Liver (tissue), 9 donors: ENCODE measurements around the gene ORAI3. TPM values are rescaled to one million over a fixed set of nuclear protein-coding genes. Genes with fewer than 3 reads are reported as not detected.

Source experiments
- DNase-seq: peaks from one replicate; pipeline ENCODE4 v3.0.0-alpha.2; 2017; ENCODE audit warnings: low spot score
- H3K27ac ChIP-seq, 2 donors: one replicate each; pipeline ENCODE4 v1.7.0; 2013; ENCODE audit warnings: inconsistent platforms in 2 of 2, low read length in 2 of 2, control low read depth in 1 of 2, low read depth in 1 of 2, mild to moderate bottlenecking in 1 of 2
- H3K27me3 ChIP-seq, 4 donors: one replicate each; pipeline versions ENCODE4 v1.6.1 to v1.7.0; 2013; ENCODE audit warnings: low read length in 3 of 4, inconsistent platforms in 1 of 4, mild to moderate bottlenecking in 1 of 4, moderate library complexity in 1 of 4; ENCODE audit not compliant: control insufficient read depth in 4 of 4, insufficient read depth in 4 of 4
- H3K36me3 ChIP-seq, 4 donors: one replicate each; pipeline versions ENCODE4 v1.6.1 to v1.7.0; 2013; ENCODE audit warnings: low read length in 3 of 4, mild to moderate bottlenecking in 3 of 4, low read depth in 1 of 4, moderate library complexity in 1 of 4; ENCODE audit not compliant: control insufficient read depth in 4 of 4, insufficient read depth in 3 of 4
- H3K4me1 ChIP-seq, 4 donors: one replicate each; pipeline versions ENCODE4 v1.6.1 to v1.7.0; 2013; ENCODE audit warnings: low read length in 3 of 4, mild to moderate bottlenecking in 3 of 4, moderate library complexity in 1 of 4; ENCODE audit not compliant: control insufficient read depth in 4 of 4, insufficient read depth in 4 of 4
- H3K4me3 ChIP-seq, 3 donors: one replicate each; pipeline versions ENCODE4 v1.6.1 to v1.7.0; 2013; ENCODE audit warnings: low read length in 3 of 3, control low read depth in 1 of 3, low read depth in 1 of 3, mild to moderate bottlenecking in 1 of 3
- H3K9ac ChIP-seq, 2 donors: one replicate each; pipeline ENCODE4 v1.7.0; 2013; ENCODE audit warnings: low read length in 2 of 2, mild to moderate bottlenecking in 2 of 2, moderate library complexity in 2 of 2, control low read depth in 1 of 2, low read depth in 1 of 2
- H3K9me3 ChIP-seq, 4 donors: one replicate each; pipeline versions ENCODE4 v1.6.1 to v1.7.0; 2013; ENCODE audit warnings: low read length in 3 of 4; ENCODE audit not compliant: control insufficient read depth in 4 of 4
- ATF3 ChIP-seq: IDR thresholded peaks from 2 replicates; pipeline ENCODE4 v1.6.1; 2016; ENCODE audit warnings: antibody characterized with exemption
- CTCF ChIP-seq: fragments of 150-350 bp; IDR thresholded peaks from 2 replicates; pipeline ENCODE4 v1.5.1; 2017; ENCODE audit warnings: improper control_type of control experiment, low read depth, low read length; ENCODE audit not compliant: missing input control
- EGR1 ChIP-seq, 2 donors: IDR thresholded peaks; 2 replicates each; pipeline ENCODE4 v1.6.1; 2016 to 2018; ENCODE audit warnings: antibody characterized with exemption in 2 of 2, low read depth in 2 of 2
- FOXA1 ChIP-seq: IDR thresholded peaks from 2 replicates; pipeline ENCODE4 v1.6.1; 2016; ENCODE audit warnings: antibody characterized with exemption
- FOXA2 ChIP-seq: IDR thresholded peaks from 2 replicates; pipeline ENCODE4 v1.6.1; 2016; ENCODE audit warnings: antibody characterized with exemption
- GABPA ChIP-seq, 2 donors: IDR thresholded peaks in 1 of 2; conservative IDR thresholded peaks in 1 of 2; 2 replicates each; pipeline ENCODE4 v1.6.1; 2016; ENCODE audit warnings: antibody characterized with exemption in 2 of 2, mild to moderate bottlenecking in 1 of 2, moderate library complexity in 1 of 2
- HNF4A ChIP-seq, 2 donors: conservative IDR thresholded peaks; 2 replicates each; pipeline ENCODE4 v1.6.1; 2016; ENCODE audit warnings: antibody characterized with exemption in 2 of 2, mild to moderate bottlenecking in 2 of 2
- HNF4G ChIP-seq: IDR thresholded peaks from 2 replicates; pipeline ENCODE4 v1.6.1; 2016; ENCODE audit warnings: antibody characterized with exemption
- JUND ChIP-seq, 2 donors: IDR thresholded peaks; 2 replicates each; pipeline ENCODE4 v1.6.1; 2016; ENCODE audit warnings: antibody characterized with exemption in 2 of 2
- MAX ChIP-seq: IDR thresholded peaks from 2 replicates; pipeline ENCODE4 v1.6.1; 2016; ENCODE audit warnings: antibody characterized with exemption
- NR2F2 ChIP-seq: IDR thresholded peaks from 2 replicates; pipeline ENCODE4 v1.6.1; 2016; ENCODE audit warnings: antibody characterized with exemption
- RAD21 ChIP-seq, 2 donors: IDR thresholded peaks; 2 replicates each; pipeline ENCODE4 v1.6.1; 2016; ENCODE audit warnings: antibody characterized with exemption in 2 of 2, mild to moderate bottlenecking in 2 of 2
- REST ChIP-seq: IDR thresholded peaks from 2 replicates; pipeline ENCODE4 v1.6.1; 2016; ENCODE audit warnings: antibody characterized with exemption, mild to moderate bottlenecking
- RXRA ChIP-seq, 2 donors: IDR thresholded peaks; 2 replicates each; pipeline ENCODE4 v1.6.1; 2017 to 2018; ENCODE audit warnings: antibody characterized with exemption in 2 of 2, mild to moderate bottlenecking in 1 of 2
- SP1 ChIP-seq: IDR thresholded peaks from 2 replicates; pipeline ENCODE4 v1.6.1; 2018; ENCODE audit warnings: antibody characterized with exemption, mild to moderate bottlenecking
- TAF1 ChIP-seq: conservative IDR thresholded peaks from 2 replicates; pipeline ENCODE4 v1.6.1; 2016; ENCODE audit warnings: antibody characterized with exemption, mild to moderate bottlenecking
- YY1 ChIP-seq: IDR thresholded peaks from 2 replicates; pipeline ENCODE4 v1.6.1; 2016; ENCODE audit warnings: antibody characterized with exemption, mild to moderate bottlenecking
- ZBTB33 ChIP-seq: IDR thresholded peaks from 2 replicates; pipeline ENCODE4 v1.6.1; 2016; ENCODE audit warnings: antibody characterized with exemption
- WGBS: extraction: QIAGEN DNeasy Blood & Tissue Kit; methylation state at CpG from one replicate; pipeline ENCODE4 v1.1.7; 2013; 5-methylcytosine and 5-hydroxymethylcytosine counted together
- polyA plus RNA-seq, 2 donors: library from polyadenylated mRNA; stranded (reverse) in 1 of 2; unstranded in 1 of 2; fragments of 200-250 nt in 1 of 2; fragments of >200 nt in 1 of 2; fragmentation: Nextera tagmentation in 1 of 2; extraction: Ambion mirVana in 1 of 2; gene quantifications; one replicate each; pipeline versions ENCODE4 v1.2.1 to v1.2.3, GENCODE V29; 2013 to 2015
- total RNA-seq, 2 donors: library from RNA; depleted of rRNA; stranded (reverse); fragments of >200 nt; gene quantifications; one replicate each; pipeline ENCODE4 v1.2.3, GENCODE V29; 2014
- donor health status: healthy.
- donor health status: healthy.
- donor health status: healthy.
- donor health status: healthy.
- donor health status: healthy.

Gene ORAI3
- total and polyA plus RNA-seq, 4 donors: 26.6 to 39.1 (median 31.4) TPM

GRCh38 chr16:30983289-30983889 lies 34.5 kb downstream of the ORAI3 start:
- Histone ChIP-seq H3K36me3 (peaks cover 3 to 38% (median 16%) of the 10 kb centered on the region in 4 donors), H3K27ac (no peak overlapping the region), H3K9me3 (no peaks in the 10 kb centered on the region), H3K27me3 (no peaks in the 10 kb centered on the region), H3K4me3 (no peak overlapping the region), H3K4me1 (peaks cover 6 to 20% (median 13%) of the 10 kb centered on the region in 4 donors), H3K9ac (no peak overlapping the region)
- WGBS: 92% methylated on average over 25 of the region's 25 CpGs
- DNase-seq: no peak
- TF ChIP-seq EGR1 (IDR thresholded peaks at IDR 0.05; ENCODE audit: low read depth in 2 of 2) (no peak), RAD21 (IDR thresholded peaks at IDR 0.05) (no peak), HNF4A (conservative IDR thresholded peaks at IDR 0.05) (no peak), NR2F2 (no peak), JUND (IDR thresholded peaks at IDR 0.05) (no peak), GABPA (IDR thresholded peaks at IDR 0.05 in 1 of 2, conservative IDR thresholded peaks at IDR 0.05 in 1 of 2) (no peak), CTCF (no peak), ATF3 (no peak), HNF4G (no peak), SP1 (no peak), FOXA1 (no peak), TAF1 (no peak), YY1 (no peak), RXRA (IDR thresholded peaks at IDR 0.05) (no peak), REST (no peak), MAX (no peak), FOXA2 (no peak), ZBTB33 (no peak)
